Measurements from ENCODE around the gene SKIL.

SKIL gene

GRCh38 chr3:170405101-170405500, 47.6 kb downstream of the SKIL start:
- ATAC-seq = no peak

- no peak for ATAC-seq
Observed at GRCh38 chr3:170410428-170411029, 53.0 kb downstream of the SKIL start.

GRCh38 chr3:170413291-170413690, 55.8 kb downstream of the SKIL start:
- ATAC-seq = no peak

- peak in 1 of 2 donors; percentile 56 for ATAC-seq
Observed at GRCh38 chr3:170414202-170414663, 56.7 kb downstream of the SKIL start.

- no peak for ATAC-seq
Observed at GRCh38 chr3:170417090-170417489, 59.6 kb downstream of the SKIL start.

GRCh38 chr3:170418422-170419398, 61.2 kb downstream of the SKIL start, which contains the start of gene CLDN11:
Gene CLDN11, plus strand, starts transcription at chr3:170418868. Its CDS starts 199 bp downstream, at chr3:170419067.
- ATAC-seq = no peak

GRCh38 chr3:170419557-170420087, 62.1 kb downstream of the SKIL start:
- ATAC-seq = no peak

- no peak for ATAC-seq
Observed at GRCh38 chr3:170420307-170420821, 62.8 kb downstream of the SKIL start.

- no peak for ATAC-seq
Observed at GRCh38 chr3:170421111-170421641, 63.7 kb downstream of the SKIL start.

GRCh38 chr3:170421758-170422157, 64.2 kb downstream of the SKIL start:
- ATAC-seq = no peak

- no peak for ATAC-seq
Observed at GRCh38 chr3:170423001-170423615, 65.6 kb downstream of the SKIL start.

GRCh38 chr3:170424879-170425278, 67.4 kb downstream of the SKIL start:
- ATAC-seq = no peak

- no peak for ATAC-seq
Observed at GRCh38 chr3:170425491-170426239, 68.2 kb downstream of the SKIL start.

- no peak for ATAC-seq
Observed at GRCh38 chr3:170426240-170426797, 68.8 kb downstream of the SKIL start.

GRCh38 chr3:170428095-170428494, 70.6 kb downstream of the SKIL start:
- no peak for ATAC-seq

- ATAC-seq = no peak
Observed at GRCh38 chr3:170429050-170429449, 71.5 kb downstream of the SKIL start.

GRCh38 chr3:170431054-170431453, 73.5 kb downstream of the SKIL start:
- no peak for ATAC-seq

- no peak for ATAC-seq
Observed at GRCh38 chr3:170432416-170432815, 74.9 kb downstream of the SKIL start.

- no peak for ATAC-seq
Observed at GRCh38 chr3:170436697-170437096, 79.2 kb downstream of the SKIL start.

GRCh38 chr3:170437176-170437575, 79.7 kb downstream of the SKIL start:
- ATAC-seq = no peak

GRCh38 chr3:170437696-170438407, 80.3 kb downstream of the SKIL start:
- ATAC-seq = no peak
